HG02852 (cell line): ENCODE data around the gene MYOM3.

Experiments
- ATAC-seq: cut with Tn5 transposase; IDR thresholded peaks from one replicate; pipeline ENCODE4 v1.9.1; 2021; ENCODE audit warnings: mild to moderate bottlenecking, moderate library complexity; ENCODE audit not compliant: unreplicated experiment

The MYOM3 gene

GRCh38 chr1:24097663-24098062, 14.3 kb downstream of the MYOM3 start:
- no peak for ATAC-seq

GRCh38 chr1:24096739-24097103, 15.2 kb downstream of the MYOM3 start:
- no peak for ATAC-seq

GRCh38 chr1:24096009-24096738, 15.8 kb downstream of the MYOM3 start:
- ATAC-seq = no peak

GRCh38 chr1:24095140-24095859, 16.6 kb downstream of the MYOM3 start:
- ATAC-seq = no peak

GRCh38 chr1:24094554-24094953, 17.4 kb downstream of the MYOM3 start:
- no peak for ATAC-seq

- no peak for ATAC-seq
These were observed 18.2 kb downstream of the MYOM3 start for GRCh38 chr1:24093732-24094131.

GRCh38 chr1:24092979-24093378, 19.0 kb downstream of the MYOM3 start:
- no peak for ATAC-seq

- ATAC-seq = no peak
These were observed 19.9 kb downstream of the MYOM3 start for GRCh38 chr1:24091971-24092482.

- no peak for ATAC-seq
These were observed 21.2 kb downstream of the MYOM3 start for GRCh38 chr1:24090736-24091135.

- ATAC-seq = no peak
These were observed 22.0 kb downstream of the MYOM3 start for GRCh38 chr1:24089743-24090555.

- no peak for ATAC-seq
These were observed 22.8 kb downstream of the MYOM3 start for GRCh38 chr1:24089027-24089742.

- ATAC-seq = no peak
These were observed 25.5 kb downstream of the MYOM3 start for GRCh38 chr1:24086466-24086865.

GRCh38 chr1:24085546-24085945, 26.4 kb downstream of the MYOM3 start:
- ATAC-seq = no peak

GRCh38 chr1:24085007-24085406, 26.9 kb downstream of the MYOM3 start:
- no peak for ATAC-seq

GRCh38 chr1:24084050-24084449, 27.9 kb downstream of the MYOM3 start:
- ATAC-seq = no peak

GRCh38 chr1:24082372-24082771, 29.6 kb downstream of the MYOM3 start:
- ATAC-seq = no peak

GRCh38 chr1:24081190-24081589, 30.7 kb downstream of the MYOM3 start:
- ATAC-seq = no peak

GRCh38 chr1:24080131-24080530, 31.8 kb downstream of the MYOM3 start:
- no peak for ATAC-seq

- ATAC-seq = no peak
These were observed 34.5 kb downstream of the MYOM3 start for GRCh38 chr1:24077278-24077978.

GRCh38 chr1:24075946-24076345, 36.0 kb downstream of the MYOM3 start:
- no peak for ATAC-seq

- ATAC-seq = no peak
These were observed 36.4 kb downstream of the MYOM3 start for GRCh38 chr1:24075590-24075854.
